Stimulated activated CD4-positive, alpha-beta T cell treated with anti-CD3 and anti-CD28 coated beads, Interleukin-12 subunit alpha, Interleukin-12 subunit beta, amount 100 ng/mL, for 48 hours (primary cell): ENCODE data around the gene MYO1E.
"Not testable (repeated sequence)": the region's sequence is repeated elsewhere in the genome, so short reads cannot be mapped to it uniquely, and the experiment has no call there.

Experiments
- DNase-seq, 3 donors: peaks; one replicate each; pipeline ENCODE4 v3.0.0-alpha.2; 2020; ENCODE audit warnings: low read depth in 2 of 3, low spot score in 1 of 3

The MYO1E gene

GRCh38 chr15:59387196-59387878 is 14.7 kb upstream of the MYO1E start:
- not testable (repeated sequence) for DNase-seq

DNA sequence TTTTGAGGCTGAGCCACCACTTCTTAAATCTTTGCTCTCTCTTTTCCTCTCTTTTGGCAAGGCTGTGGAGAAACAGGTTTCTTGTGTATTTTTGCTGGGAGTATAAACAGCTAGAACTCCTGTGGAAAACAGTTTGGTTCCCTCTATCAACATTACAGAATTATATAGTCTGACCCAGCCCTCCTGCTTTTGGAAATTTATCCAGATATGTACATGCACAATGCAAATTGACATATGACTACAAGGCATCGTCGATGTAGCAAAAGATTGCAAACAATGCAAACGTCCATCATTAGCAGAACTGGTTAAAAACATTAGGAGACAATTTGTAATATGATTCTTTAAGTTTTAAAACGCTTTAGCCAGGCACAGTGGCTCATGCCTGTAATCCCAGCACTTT is 12.5 kb upstream of the MYO1E start:
- no peak for DNase-seq

DNA sequence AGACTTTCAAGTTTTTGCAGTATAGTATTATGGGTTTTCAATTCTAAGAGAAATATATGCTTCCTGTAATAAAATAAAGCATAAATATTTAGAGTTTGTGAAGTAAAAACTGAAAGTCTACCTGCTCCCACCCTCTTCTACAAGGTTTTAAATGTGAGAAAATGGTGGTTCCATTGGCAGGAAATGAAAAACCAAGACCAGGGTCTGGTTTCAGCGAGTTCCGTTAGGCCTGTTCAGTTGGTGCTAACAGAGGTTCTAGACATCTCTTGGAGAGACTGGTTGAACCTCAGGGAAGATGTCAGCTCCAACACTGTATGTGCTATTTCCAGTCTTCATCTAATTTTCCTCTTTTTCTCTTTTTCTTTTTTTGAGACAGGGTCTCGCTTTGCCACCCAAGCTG is 11.8 kb upstream of the MYO1E start:
- DNase-seq, result no peak

DNA sequence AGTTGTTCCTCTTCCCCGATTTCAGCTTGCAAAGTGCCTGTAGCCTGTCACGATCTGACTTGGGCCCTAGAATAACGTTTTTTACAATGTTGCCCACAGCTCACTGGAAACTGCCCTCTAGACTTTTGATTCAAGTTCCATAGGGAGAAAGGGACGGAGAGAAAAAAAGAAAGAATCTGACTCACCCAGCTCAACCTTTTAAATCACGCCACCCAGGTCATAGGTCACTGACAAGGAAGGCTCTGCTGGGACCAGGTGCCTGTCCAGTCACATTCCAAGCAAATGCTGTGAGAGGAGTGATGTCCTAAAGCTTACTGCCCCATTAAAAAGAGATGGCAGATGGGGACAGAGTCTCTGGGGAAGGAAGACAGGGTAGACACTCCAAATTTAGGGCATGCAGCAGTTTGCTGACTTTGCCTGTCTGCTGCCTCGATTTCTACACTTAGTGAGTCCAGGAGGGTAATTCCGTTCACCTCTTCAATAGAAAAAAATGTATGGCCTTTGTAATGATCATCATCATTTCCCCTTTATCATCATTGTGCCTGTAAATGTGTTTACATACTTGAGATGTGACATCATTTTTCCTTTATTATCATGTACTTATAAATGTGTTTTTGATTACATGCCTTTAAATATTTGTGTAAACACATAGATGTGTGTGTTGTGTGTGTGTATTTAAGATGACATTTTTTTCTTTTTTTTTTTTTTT is 8.4 kb upstream of the MYO1E start:
- DNase-seq, result no peak

DNA sequence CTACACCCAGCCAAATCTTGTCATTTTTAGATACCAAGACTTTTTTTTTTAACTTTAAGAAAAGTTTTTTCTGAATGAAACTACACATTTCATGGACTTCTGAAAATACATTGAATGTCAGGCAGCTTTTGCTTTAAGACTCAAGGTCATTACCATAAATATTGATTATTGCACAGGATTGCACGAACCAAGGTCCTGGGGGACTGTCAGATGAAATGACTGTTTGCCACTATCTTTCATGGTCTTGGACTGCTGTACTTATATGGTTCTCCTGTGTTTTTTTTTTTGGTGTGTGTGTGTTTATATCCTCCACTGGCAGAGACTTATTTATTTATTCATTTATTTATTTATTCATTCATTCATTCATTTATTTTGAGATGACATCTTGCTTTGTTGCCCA is 6.9 kb upstream of the MYO1E start:
- no peak for DNase-seq

DNA sequence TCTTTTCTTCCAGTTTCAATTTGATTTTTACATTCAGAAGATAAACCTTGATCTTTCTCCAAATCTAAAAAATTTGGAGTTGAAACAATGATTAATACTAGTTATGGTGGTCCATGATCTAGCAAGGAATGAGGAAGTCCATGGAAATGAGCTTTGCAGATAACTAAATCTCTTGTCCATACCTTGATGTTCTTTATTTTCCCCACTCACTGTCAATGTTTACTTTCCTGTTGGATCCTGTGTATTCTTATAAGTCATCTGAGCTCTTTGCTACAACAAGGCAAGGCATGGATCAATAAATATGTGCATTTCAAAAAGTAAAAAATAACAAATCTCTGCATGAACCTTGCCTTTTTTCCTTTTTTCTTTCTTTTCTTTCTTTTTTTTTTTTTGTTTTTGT is 6.2 kb upstream of the MYO1E start:
- DNase-seq, result no peak

GRCh38 chr15:59377924-59378323 is 5.3 kb upstream of the MYO1E start:
- DNase-seq, result no peak

DNA sequence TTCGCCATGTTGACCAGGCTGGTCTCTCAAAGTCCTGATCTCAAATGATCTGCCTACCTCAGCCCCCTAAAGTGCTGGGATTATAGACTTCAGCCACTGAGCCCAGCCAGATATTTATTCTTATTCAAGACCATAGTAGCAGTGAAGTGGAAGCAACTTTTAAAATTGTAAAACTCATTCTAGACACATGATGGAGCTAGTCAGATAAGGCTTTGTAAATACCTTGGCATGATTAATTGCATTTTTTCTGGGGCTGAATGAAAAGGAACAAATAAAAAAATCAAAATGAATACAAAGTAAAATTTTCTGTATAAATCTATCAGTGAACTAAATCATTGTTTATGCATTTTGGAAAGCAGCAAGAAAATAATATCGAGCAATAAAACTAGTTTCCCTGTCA is 4.1 kb upstream of the MYO1E start:
- DNase-seq, result no peak

DNA sequence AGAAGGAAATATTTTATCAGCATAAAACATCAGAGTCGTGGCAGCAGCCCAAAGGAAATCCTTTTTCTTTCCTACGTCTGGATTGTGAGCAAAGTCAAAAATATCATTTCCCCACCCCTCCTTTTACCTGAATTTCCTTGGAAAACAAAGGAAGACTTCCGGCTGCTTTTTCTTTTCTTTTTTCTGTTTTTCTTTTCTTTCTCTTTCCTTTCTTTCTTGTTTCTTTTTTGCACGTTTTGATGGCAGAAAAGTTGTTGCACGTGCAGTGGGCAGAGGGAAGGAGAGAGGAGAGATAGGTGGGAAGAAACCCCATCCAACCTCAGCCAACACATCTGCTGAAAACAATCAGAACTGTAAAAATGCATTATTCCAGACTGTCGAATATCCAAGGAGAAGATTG is 544 bp upstream of the MYO1E start:
- no peak for DNase-seq

DNA sequence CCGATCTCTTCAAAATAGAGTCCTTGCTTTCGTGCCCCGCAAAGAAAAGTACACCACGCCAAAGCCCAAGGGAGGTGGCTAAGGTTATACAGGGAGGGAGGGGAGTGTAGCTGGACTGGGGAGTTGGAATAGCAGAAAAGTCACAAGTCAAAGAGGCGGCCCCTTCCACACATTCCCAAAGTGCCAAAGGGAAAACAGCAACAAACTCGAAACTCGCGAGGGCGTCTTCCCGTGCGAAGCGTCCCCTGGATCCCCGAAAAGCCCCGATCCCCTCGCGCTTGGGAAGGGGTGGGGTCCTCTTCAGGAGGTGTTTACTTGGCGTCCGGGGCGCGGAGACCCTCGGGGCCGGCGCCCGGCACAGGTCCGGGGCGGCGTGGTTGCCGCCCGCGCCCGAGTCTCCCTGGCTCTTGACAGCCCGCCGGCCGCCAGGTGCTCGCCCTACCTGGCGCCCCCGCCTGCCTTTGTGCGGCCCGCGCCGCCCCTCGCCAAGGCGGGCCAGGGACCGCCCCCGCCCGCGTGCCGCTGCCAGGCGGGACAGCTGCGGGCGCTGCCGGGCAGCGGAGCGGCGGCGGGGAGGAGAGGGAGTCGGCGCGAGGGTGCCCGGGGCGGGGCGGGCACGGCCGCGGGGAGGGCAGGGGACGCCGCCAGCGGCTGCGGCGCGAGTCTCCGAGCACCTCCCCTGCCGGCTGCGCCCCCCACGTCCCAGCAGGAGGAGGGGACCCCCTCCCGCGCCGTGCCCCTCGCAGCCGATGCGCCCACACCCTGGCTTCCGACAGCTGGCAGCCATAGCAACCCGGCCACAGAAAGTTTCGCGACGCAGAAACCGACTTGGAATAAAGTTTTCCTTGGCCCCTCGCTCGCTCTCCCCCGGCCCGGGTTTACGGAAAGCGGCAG is 966 bp downstream of the MYO1E start:
- DNase-seq, result peak in 1 of 3 donors; percentile 3

DNA sequence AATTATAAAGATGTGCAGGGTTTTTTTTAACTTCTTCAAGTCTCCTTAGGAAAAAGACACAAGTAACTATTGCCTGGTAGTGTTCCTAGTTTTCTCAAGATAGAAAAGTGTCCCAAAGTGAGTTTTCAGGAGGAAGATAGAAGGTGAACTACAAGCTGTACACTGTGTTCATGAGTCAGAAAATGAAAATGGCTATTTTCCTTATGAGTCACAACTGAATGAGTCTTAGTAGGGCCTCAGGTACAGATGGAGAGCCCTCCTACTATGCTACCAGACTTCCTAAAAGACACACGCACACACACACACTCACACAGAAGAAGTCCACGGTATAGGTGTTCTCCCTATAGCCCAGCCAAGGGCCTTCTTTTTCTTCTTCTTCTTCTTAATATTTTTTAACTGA is 3.1 kb downstream of the MYO1E start:
- no peak for DNase-seq

GRCh38 chr15:59367022-59367451 is 5.6 kb downstream of the MYO1E start:
- DNase-seq, result no peak

DNA sequence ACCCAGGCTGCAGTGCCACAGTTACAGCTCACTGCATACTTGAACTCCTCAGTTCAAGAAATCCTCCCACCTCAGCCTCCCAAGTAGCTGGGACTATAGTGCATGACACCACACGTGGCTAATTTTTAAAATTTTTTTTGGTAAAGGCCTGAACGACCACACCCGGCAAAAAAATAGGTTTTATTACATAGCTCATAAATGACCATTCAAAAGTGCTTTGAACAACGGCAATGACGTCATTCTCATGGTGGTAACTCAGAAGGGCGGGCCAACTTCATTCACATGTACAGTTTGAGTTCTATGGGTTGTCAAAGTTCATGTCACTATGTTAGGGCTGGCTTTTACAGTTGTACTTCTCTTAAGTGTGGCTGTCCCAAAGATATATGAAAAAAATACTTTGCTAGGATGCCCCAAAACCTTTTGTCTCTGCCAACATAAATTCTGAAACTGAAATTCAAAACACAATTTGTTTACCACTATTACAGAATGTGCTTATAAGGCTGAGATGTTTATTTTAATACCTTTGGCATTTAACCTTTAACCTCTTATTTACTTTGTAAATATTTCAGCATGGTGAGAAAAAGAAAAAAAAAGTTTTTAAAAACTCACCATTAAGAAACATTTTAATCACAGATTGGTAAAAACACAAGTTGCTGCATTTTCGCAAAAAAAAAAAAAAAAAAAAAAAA is 6.2 kb downstream of the MYO1E start:
- no peak for DNase-seq

DNA sequence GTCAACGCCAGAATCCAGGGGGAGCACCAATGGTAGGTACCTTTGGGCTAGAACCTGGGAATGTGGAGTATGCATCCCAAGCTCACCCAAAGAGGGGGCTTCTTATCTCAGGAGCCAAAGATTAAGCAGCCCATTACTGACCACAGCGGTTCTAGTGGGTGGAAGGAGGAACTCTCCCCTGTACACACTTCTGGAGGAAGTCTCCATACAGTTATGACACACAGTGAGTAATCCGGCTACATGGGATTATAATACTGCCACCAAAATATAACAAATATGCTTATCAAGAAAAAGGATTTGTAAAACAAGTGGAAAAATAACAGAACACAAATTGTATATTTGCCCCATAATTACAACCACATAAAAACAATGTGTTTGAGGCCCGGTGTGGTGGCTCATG is 8.4 kb downstream of the MYO1E start:
- DNase-seq, result no peak

- no peak for DNase-seq
Observed at GRCh38 chr15:59362331-59362730, 10.3 kb downstream of the MYO1E start.

DNA sequence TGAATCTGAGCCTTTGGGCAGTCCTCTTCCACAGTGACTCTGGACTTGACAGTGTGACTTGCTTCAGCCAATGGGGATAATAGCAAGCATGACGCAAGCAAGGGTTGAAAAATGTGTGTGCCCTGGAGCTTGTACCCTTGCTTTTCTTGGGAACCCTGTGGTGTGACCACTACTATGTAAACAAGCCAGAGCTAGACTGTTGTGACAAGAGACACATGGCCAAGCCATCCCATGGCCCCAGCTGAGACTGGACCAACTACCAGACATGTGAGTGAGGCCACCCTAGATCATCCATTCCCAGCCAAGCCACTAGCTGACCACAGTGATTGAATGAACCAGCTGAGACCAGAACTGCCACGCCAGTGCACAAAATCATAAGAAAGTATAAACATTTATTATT is 11.8 kb downstream of the MYO1E start:
- no peak for DNase-seq

GRCh38 chr15:59360305-59360704 is 12.4 kb downstream of the MYO1E start:
- no peak for DNase-seq

- no peak for DNase-seq
Observed at GRCh38 chr15:59355730-59356129, 16.9 kb downstream of the MYO1E start.

- no peak for DNase-seq
Observed at GRCh38 chr15:59354417-59355031, 18.1 kb downstream of the MYO1E start.

DNA sequence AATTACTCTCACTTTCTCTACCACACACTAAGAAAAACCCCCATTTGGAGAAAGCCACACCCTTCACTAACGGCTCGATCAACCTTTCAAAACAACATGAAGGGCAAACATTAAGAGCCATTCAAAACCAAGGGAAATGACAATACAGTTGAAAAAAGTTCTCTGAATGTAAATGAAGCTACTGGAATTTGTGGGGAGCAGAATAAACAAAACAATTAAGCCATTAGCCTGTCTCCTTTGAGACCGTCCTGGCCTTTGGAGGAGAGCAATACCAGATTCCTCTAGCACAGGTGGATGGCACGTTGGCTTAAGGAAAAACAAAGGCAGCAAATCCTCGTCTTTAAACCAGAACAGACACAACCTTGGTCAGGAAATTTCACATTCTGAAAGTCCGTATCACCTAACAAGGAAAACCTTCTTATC is 18.7 kb downstream of the MYO1E start:
- DNase-seq, result no peak

- no peak for DNase-seq
Observed at GRCh38 chr15:59352683-59353082, 20.0 kb downstream of the MYO1E start.
